Astrocyte of the cerebellum (primary cell): ENCODE data around the gene PRKN.

Experiments used
- DNase-seq: peaks from one replicate; pipeline ENCODE4 v3.0.0-alpha.2; 2011; ENCODE audit warnings: low read depth
- H3K4me3 ChIP-seq: 2 replicates; pipeline ENCODE4 v1.5.1; 2011; ENCODE audit warnings: mild to moderate bottlenecking, low read depth, low read length, moderate library complexity
- CTCF ChIP-seq: IDR thresholded peaks from 2 replicates; pipeline ENCODE4 v1.5.1; 2012; ENCODE audit warnings: low read length, low read depth, moderate library complexity, mild to moderate bottlenecking; ENCODE audit errors: missing control alignments
- in situ Hi-C: cut with HindIII; loops from 2 replicates; pipeline ENCODE4 v1.10.0; 2017; ENCODE audit warnings: low sequenced_read_pairs

The PRKN gene

DNA sequence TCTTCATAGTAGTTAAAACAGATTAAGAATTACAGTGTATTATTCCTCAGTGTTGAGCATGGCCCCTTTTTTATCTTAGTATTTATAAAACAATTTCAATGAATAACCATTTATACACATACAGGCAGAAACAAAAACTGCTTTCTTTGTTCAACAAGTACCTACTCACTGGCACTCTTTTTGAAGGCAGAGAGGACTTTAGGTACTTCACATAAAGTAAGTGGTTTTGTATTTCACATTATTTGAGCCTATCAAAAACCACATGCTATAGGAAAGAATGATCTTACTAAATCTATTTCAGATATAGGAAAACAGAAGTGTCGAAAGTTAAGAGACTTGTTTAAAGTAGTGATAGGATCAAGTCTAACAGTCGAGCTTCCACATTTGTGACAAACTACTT, 73.8 kb downstream of the PRKN start:
- no peak for DNase-seq
- in situ Hi-C loops = no loop called here
- H3K4me3 ChIP-seq = no peak overlapping the region
- no peak for TF ChIP-seq CTCF

DNA sequence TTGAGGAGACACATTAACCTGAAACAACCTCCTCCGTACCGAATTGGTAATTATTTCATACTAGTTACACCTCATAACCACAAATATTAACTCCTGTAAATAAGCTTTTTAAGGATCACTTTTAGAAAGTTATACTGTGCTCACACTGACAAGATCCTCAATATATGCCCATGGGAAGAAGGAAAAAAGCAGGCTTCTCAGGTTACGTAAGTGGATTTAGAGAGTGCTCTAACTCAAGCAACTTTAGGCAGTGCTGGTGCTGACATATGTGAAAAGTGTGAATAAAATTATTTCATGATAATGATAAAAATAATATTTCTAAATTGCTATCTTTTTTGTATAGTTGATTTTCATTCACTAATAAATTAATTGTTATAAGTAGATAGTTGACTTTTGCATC, 76.1 kb downstream of the PRKN start:
- in situ Hi-C loops = no loop called here
- no peak overlapping the region for H3K4me3 ChIP-seq
- no peak for DNase-seq
- TF ChIP-seq CTCF = no peak

DNA sequence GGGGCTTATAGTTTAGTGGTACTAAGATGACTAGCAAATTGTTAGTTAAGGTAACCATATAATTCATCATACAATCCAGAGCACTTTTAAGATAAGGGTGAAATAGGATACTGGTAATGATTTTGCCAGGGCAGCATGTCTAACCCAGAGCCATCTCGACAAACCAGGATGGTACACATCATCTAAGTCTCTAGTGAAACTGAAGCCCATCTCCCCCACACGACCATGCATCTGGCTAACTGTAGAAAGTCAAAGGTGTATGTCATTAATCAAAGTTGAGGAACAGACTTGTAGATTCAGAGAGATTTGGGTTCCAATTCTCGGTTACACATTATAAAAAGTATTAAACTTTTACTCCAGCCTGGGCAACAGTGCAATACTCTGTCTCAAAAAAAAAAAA, 78.3 kb downstream of the PRKN start:
- in situ Hi-C loops = no loop called here
- no peak for DNase-seq
- no peak for TF ChIP-seq CTCF
- H3K4me3 ChIP-seq = no peak overlapping the region

GRCh38 chr6:162644153-162644552, 83.4 kb downstream of the PRKN start:
- DNase-seq = no peak
- no peak overlapping the region for H3K4me3 ChIP-seq
- TF ChIP-seq CTCF = no peak
- in situ Hi-C loops = loop anchor here (5.0 kb wide), 1 partner anchor 52 kb away; no protein-coding TSS in a partner anchor

GRCh38 chr6:162640756-162641155, 86.8 kb downstream of the PRKN start:
- in situ Hi-C loops = loop anchor here (5.0 kb wide), 1 partner anchor 48 kb away; no protein-coding TSS in a partner anchor
- DNase-seq = no peak
- H3K4me3 ChIP-seq = no peak overlapping the region
- no peak for TF ChIP-seq CTCF

DNA sequence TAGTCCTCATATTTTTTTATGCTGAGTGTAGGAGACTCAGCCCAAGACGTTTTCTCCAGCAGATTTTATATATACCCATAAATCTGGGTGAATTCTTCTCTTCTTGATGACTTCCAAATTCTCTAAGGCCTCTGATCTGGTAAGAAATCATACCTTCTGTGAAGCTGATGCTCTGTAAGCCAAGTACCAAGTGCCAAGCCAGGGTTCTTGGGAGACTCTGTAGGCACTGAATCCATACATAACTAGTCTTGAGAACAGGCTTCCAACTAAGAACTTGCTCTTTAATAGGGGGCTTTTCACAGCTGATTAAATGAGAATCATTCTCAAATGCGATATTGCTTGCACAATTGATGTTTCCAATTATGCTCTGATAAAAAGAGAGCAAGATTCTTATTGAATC, 87.6 kb downstream of the PRKN start:
- H3K4me3 ChIP-seq = no peak overlapping the region
- in situ Hi-C loops = loop anchor here (5.0 kb wide), 1 partner anchor 48 kb away; no protein-coding TSS in a partner anchor
- no peak for TF ChIP-seq CTCF
- no peak for DNase-seq

GRCh38 chr6:162638931-162639574, 88.5 kb downstream of the PRKN start:
- no peak overlapping the region for H3K4me3 ChIP-seq
- no peak for TF ChIP-seq CTCF
- DNase-seq = no peak
- in situ Hi-C loops = no loop called here
